K562 (cell line): ENCODE results near the gene EMP2. TPM values are rescaled to one million over a fixed set of nuclear protein-coding genes. Genes with fewer than 3 reads are reported as not detected.

Source experiments
- ATAC-seq: fragments of 200-7000 bp; cut with Tn5 transposase; 3 replicates; pipeline ENCODE4 v1.9.1; 2020; ENCODE audit warnings: moderate library complexity
- BruUV-seq: library from RNA; stranded (reverse); fragments of 400-500 nt; replicated peaks from 2 replicates; lab custom pipeline; 2021; lab: Mats Ljungman, UMichigan
- CTCF ChIA-PET: fragments of 300-600 bp; formaldehyde crosslinking; extraction: SDS; loops from one replicate; lab custom pipeline; 2021; ENCODE audit warnings: low intra/inter-chr PET ratio; lab: Yijun Ruan, JAX
- POLR2A ChIA-PET: fragments of 300-600, 350-650 bp; sonication (Branson Sonifier 250); formaldehyde crosslinking; extraction: SDS; loops from one replicate; lab custom pipeline; 2021; ENCODE audit warnings: antibody characterized with exemption, inconsistent platforms; lab: Yijun Ruan, JAX
- DNase-seq, 4 experiments: peaks; one replicate each; pipeline versions ENCODE4 v3.0.0 to v3.0.0-alpha.2; 2011 to 2018; ENCODE audit warnings: low spot score in 3 of 4, mixed read lengths in 3 of 4; ENCODE audit errors: extremely low read depth in 1 of 4
- FAIRE-seq: peaks from 2 replicates; lab custom pipeline; 2011; peaks lifted over from hg19 to GRCh38; lab: Jason Lieb, UNC
- H2AFZ ChIP-seq: 2 replicates; pipeline ENCODE4 v1.6.0; 2011; ENCODE audit warnings: low read depth, low read length, control low read depth, inconsistent platforms
- H3K27ac ChIP-seq: fragments of 200-600 bp; 3 replicates; pipeline ENCODE4 v1.8.0; 2011; ENCODE audit warnings: low read depth, mild to moderate bottlenecking, control low read depth, inconsistent platforms, low read length, moderate library complexity, mixed read lengths; ENCODE audit errors: extremely low read depth
- H3K27me3 ChIP-seq, 2 experiments: fragments of 300-600 bp in 1 of 2; 2 replicates in 1 of 2; 3 replicates in 1 of 2; pipeline versions ENCODE4 v1.6.0 to v1.8.0; 2011; ENCODE audit warnings: inconsistent platforms in 2 of 2, low read length in 2 of 2, mild to moderate bottlenecking in 1 of 2, mixed read lengths in 1 of 2, moderate library complexity in 1 of 2; ENCODE audit not compliant: control insufficient read depth in 2 of 2, insufficient read depth in 2 of 2
- H3K36me3 ChIP-seq: fragments of 300-600 bp; 3 replicates; pipeline ENCODE4 v1.8.0; 2011; ENCODE audit warnings: mild to moderate bottlenecking, low read length, inconsistent platforms; ENCODE audit not compliant: control insufficient read depth, insufficient read depth
- H3K4me1 ChIP-seq, 2 experiments: fragments of 200-600 bp in 1 of 2; replicated peaks in 1 of 2; 2 replicates in 1 of 2; 3 replicates in 1 of 2; pipeline versions ENCODE4 v1.5.1 to v1.8.0; 2011; ENCODE audit warnings: inconsistent platforms in 2 of 2, low read length in 2 of 2, mild to moderate bottlenecking in 1 of 2, mixed read lengths in 1 of 2, moderate library complexity in 1 of 2; ENCODE audit not compliant: control insufficient read depth in 2 of 2, insufficient read depth in 2 of 2
- H3K4me2 ChIP-seq: 2 replicates; pipeline ENCODE4 v1.6.1; 2011; ENCODE audit warnings: low read length, control low read depth, inconsistent platforms, mixed read lengths; ENCODE audit not compliant: insufficient read depth
- H3K4me3 ChIP-seq: fragments of 200-600 bp; sonication (generic), shearing (Covaris generic); 2 replicates; pipeline ENCODE4 v1.5.1; 2016; ENCODE audit warnings: control low read depth, inconsistent platforms
- H3K79me2 ChIP-seq: fragments of 200-600 bp; 3 replicates; pipeline ENCODE4 v1.8.0; 2011; ENCODE audit warnings: low read length, inconsistent platforms; ENCODE audit not compliant: control insufficient read depth, insufficient read depth
- H3K9ac ChIP-seq, 2 experiments: 2 replicates each; pipeline versions ENCODE4 v1.6.0 to v1.6.1; 2011; ENCODE audit warnings: low read depth in 2 of 2, low read length in 2 of 2, control low read depth in 1 of 2, inconsistent platforms in 1 of 2, mild to moderate bottlenecking in 1 of 2, mixed read lengths in 1 of 2; ENCODE audit not compliant: insufficient read depth in 1 of 2
- H3K9me1 ChIP-seq: one replicate; pipeline ENCODE4 v1.6.0; 2011; ENCODE audit warnings: inconsistent platforms, mild to moderate bottlenecking, low read length, moderate library complexity; ENCODE audit not compliant: control insufficient read depth, insufficient read depth
- H3K9me3 ChIP-seq: replicated peaks from 2 replicates; pipeline ENCODE4 v1.5.1; 2011; ENCODE audit warnings: low read depth, low read length, inconsistent platforms; ENCODE audit not compliant: control insufficient read depth, insufficient read depth
- H4K20me1 ChIP-seq: replicated peaks from 2 replicates; pipeline ENCODE4 v1.6.1; 2011; ENCODE audit warnings: low read length, inconsistent platforms, mixed read lengths; ENCODE audit not compliant: control insufficient read depth, insufficient read depth
- CLOCK ChIP-seq: fragments of 250-450 bp; sonication (Bioruptor Pico); IDR thresholded peaks from 2 replicates; pipeline ENCODE4 v1.4.0; 2020; ENCODE audit warnings: mild to moderate bottlenecking, moderate library complexity, borderline replicate concordance
- ETS2 ChIP-seq: IDR thresholded peaks from 2 replicates; pipeline ENCODE4 v1.6.1; 2016; ENCODE audit warnings: borderline replicate concordance, missing genetic modification characterization, mild to moderate bottlenecking, moderate library complexity, missing compliant biosample characterization; ENCODE audit not compliant: poor library complexity, severe bottlenecking
- FOSL1 ChIP-seq: fragments of 200-800 bp; sonication (Bioruptor generic); conservative IDR thresholded peaks from 2 replicates; pipeline ENCODE4 v1.6.1; 2016; ENCODE audit warnings: missing genetic modification characterization, missing compliant biosample characterization
- LEF1 ChIP-seq: fragments of 450-650 bp; IDR thresholded peaks from 2 replicates; pipeline ENCODE4 v1.6.1; 2016; ENCODE audit warnings: mild to moderate bottlenecking
- NKRF ChIP-seq: fragments of 450-650 bp; IDR thresholded peaks from 2 replicates; pipeline ENCODE4 v1.6.1; 2016; ENCODE audit warnings: borderline replicate concordance
- TBL1XR1 ChIP-seq, 2 experiments: IDR thresholded peaks; 2 replicates each; pipeline ENCODE4 v1.6.1; 2012; ENCODE audit warnings: improper control_type of control experiment in 2 of 2, low read length in 2 of 2, mild to moderate bottlenecking in 1 of 2
- ZBTB8A ChIP-seq: fragments of 450-650 bp; IDR thresholded peaks from 2 replicates; pipeline ENCODE4 v1.6.1; 2018; ENCODE audit warnings: mild to moderate bottlenecking, moderate library complexity; ENCODE audit not compliant: partially characterized antibody
- ZNF124 ChIP-seq: sonication (generic); formaldehyde crosslinking; IDR thresholded peaks from 2 replicates; pipeline ENCODE4 v1.8.1; 2022; ENCODE audit warnings: missing genetic modification reagents
- ZNF311 ChIP-seq: fragments of 250-450 bp; sonication (Bioruptor Pico); IDR thresholded peaks from 2 replicates; pipeline ENCODE4 v1.4.0; 2020; ENCODE audit warnings: mild to moderate bottlenecking, moderate library complexity
- ZNF668 ChIP-seq: fragments of 250-450 bp; sonication (Bioruptor Pico); IDR thresholded peaks from 2 replicates; pipeline ENCODE4 v1.8.0; 2022; ENCODE audit warnings: mild to moderate bottlenecking, inconsistent platforms
- WGBS: fragments of 100-300 bp; shearing (Covaris generic); methylation state at CpG from one replicate; pipeline ENCODE4 v1.1.6; 2016; ENCODE audit warnings: low coverage, mixed read lengths; ENCODE audit not compliant: insufficient coverage; ENCODE audit errors: missing lambda C conversion rate; 5-methylcytosine and 5-hydroxymethylcytosine counted together
- in situ Hi-C: fragments of 300-500 bp; cut with MboI; formaldehyde crosslinking; loops from 4 replicates; pipeline ENCODE4 v1.15.0; 2018; ENCODE audit warnings: inconsistent platforms, mixed read lengths
- intact Hi-C: fragments of 100-400 bp; cut with micrococcal nuclease; formaldehyde crosslinking; loops from 2 replicates; pipeline ENCODE4 v1.14.2; 2022
- polyA plus RNA-seq, 8 experiments: library from polyadenylated mRNA; depleted of rRNA in 4 of 8; stranded (reverse) in 5 of 8; unstranded in 3 of 8; fragments of >200 nt; fragmentation: Nextera tagmentation in 2 of 8; fragmentation: Illumina TruSeq in 1 of 8; extraction: Ambion mirVana in 2 of 8; extraction: Trizol in 1 of 8; gene quantifications; 2 replicates each; pipeline versions ENCODE4 v1.2.1 to v1.2.3, GENCODE V29; 2011 to 2014; ENCODE audit warnings: inconsistent platforms in 1 of 8, missing spikeins in 1 of 8
- total RNA-seq, 7 experiments: library from RNA; depleted of rRNA in 6 of 7; stranded (reverse); fragments of >200 nt in 6 of 7; fragmentation: Illumina TruSeq in 2 of 7; extraction: Trizol in 2 of 7; gene quantifications; 2 replicates each; pipeline versions ENCODE4 v1.2.1 to v1.2.3, GENCODE V29; 2011 to 2021; ENCODE audit warnings: low replicate concordance in 1 of 7

EMP2 gene
- total and polyA plus RNA-seq, 9 of the 15 experiments (the other 6 are each of a cell fraction or from before 2014, with no cell fraction given) = 0.73 to 6.2 (median 3.1) TPM

- H3K36me3 ChIP-seq = no peaks in the 10 kb centered on the region; the same call in 2 of the 3 replicates
- no peak overlapping the region for H3K9ac ChIP-seq
- no peak overlapping the region for H3K4me2 ChIP-seq
- WGBS = 0% methylated on average over 1 of the region's 1 CpG
- in situ Hi-C loops = no loop called here
- H3K27ac ChIP-seq = no peak overlapping the region
- ATAC-seq = no peak
- no TSS peak for BruUV-seq
- intact Hi-C loops = no loop called here
- H3K4me3 ChIP-seq = no peak overlapping the region
- ChIA-PET POLR2A (no interaction called here), CTCF (no interaction called here)
- H3K79me2 ChIP-seq = no peaks in the 10 kb centered on the region
- H3K27me3 ChIP-seq = peaks cover under 1 to 2% of the 10 kb centered on the region in 2 experiments; a peak in 3 of 5 replicates
- no peak for TF ChIP-seq ZBTB8A
- peaks cover 0 to 2% of the 10 kb centered on the region in 2 experiments; a peak in 2 of 5 replicates for H3K4me1 ChIP-seq
- no peak overlapping the region for H2AFZ ChIP-seq
- H3K9me3 ChIP-seq = peaks cover 6% of the 10 kb centered on the region
- no peak for DNase-seq
- no peaks in the 10 kb centered on the region for H4K20me1 ChIP-seq
- H3K9me1 ChIP-seq = no peaks in the 10 kb centered on the region
- FAIRE-seq = no peak
Observed at GRCh38 chr16:10548404-10548803, 32.0 kb downstream of the EMP2 start.

GRCh38 chr16:10547708-10548107, 32.7 kb downstream of the EMP2 start:
- peaks cover 6% of the 10 kb centered on the region for H3K9me3 ChIP-seq
- FAIRE-seq (no peak), DNase-seq (no peak), ATAC-seq (no peak)
- H3K27ac ChIP-seq = no peak overlapping the region
- H3K4me2 ChIP-seq = no peak overlapping the region
- no peaks in the 10 kb centered on the region for H3K79me2 ChIP-seq
- ChIA-PET CTCF (no interaction called here), POLR2A (no interaction called here)
- intact Hi-C loops = no loop called here
- 5% methylated on average over 6 of the region's 6 CpGs for WGBS
- no peak overlapping the region for H3K9ac ChIP-seq
- H3K4me3 ChIP-seq = no peak overlapping the region
- H3K27me3 ChIP-seq = peaks cover 4 to 6% of the 10 kb centered on the region in 2 experiments; a peak in 3 of 5 replicates
- in situ Hi-C loops = no loop called here
- no peaks in the 10 kb centered on the region; the same call in 2 of the 3 replicates for H3K36me3 ChIP-seq
- BruUV-seq = no TSS peak
- no peaks in the 10 kb centered on the region for H4K20me1 ChIP-seq
- H3K4me1 ChIP-seq = peaks cover 0 to 2% of the 10 kb centered on the region in 2 experiments; a peak in 2 of 5 replicates
- no peak overlapping the region for H2AFZ ChIP-seq
- no peaks in the 10 kb centered on the region for H3K9me1 ChIP-seq
- TF ChIP-seq FOSL1 (tag) = no peak
- no peak for TF ChIP-seq ZNF311 (CRISPR knock-in tag)
- no peak for TF ChIP-seq CLOCK (CRISPR knock-in tag)
- no peak for TF ChIP-seq TBL1XR1 (IDR thresholded peaks at IDR 0.05; ENCODE audit: low read length in 2 of 2)
- no peak for TF ChIP-seq ZNF124
- TF ChIP-seq LEF1 = no peak
- no peak for TF ChIP-seq NKRF
- no peak for TF ChIP-seq ETS2 (tag)
- TF ChIP-seq ZNF668 (CRISPR knock-in tag) = no peak
